Vagina (tissue), 2 donors: ENCODE data around the gene FAM169A.

Source experiments
- POLR2A ChIP-seq, 2 donors: fragments of 450-650 bp; IDR thresholded peaks; one replicate each; pipeline ENCODE4 v1.6.1; 2017; ENCODE audit warnings: antibody characterized with exemption in 2 of 2, mild to moderate bottlenecking in 2 of 2, moderate library complexity in 2 of 2
- TF ChIP-seq, protein P1 (sequence below), 3 experiments: fragments of 450-650 bp in 2 of 3; fragments of 200-600 bp in 1 of 3; sonication (generic) in 1 of 3; IDR thresholded peaks; one replicate each; pipeline ENCODE4 v1.5.1; 2017 to 2019; ENCODE audit warnings: antibody characterized with exemption in 3 of 3, mild to moderate bottlenecking in 2 of 3, moderate library complexity in 2 of 3

DNA sequence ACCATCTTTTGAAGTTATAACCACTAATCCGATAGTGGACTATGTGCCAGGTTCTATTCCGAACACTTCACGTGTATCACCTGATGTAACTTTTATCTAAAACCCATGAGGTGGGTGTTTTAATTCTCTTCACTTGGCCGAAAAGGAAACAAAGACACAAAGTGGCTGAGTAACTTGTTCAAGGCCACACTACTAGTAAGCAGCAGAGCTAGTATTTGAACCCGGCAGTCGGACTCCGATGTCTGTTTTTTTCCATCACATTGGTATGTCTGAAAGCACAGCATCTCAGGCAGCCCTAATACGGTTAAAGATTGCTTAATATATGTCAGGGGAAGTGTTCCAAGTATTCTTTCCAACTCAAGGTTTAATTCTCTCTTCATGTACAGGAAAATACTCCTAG, 16.2 kb downstream of the FAM169A start:
- TF ChIP-seq, protein P1, sequence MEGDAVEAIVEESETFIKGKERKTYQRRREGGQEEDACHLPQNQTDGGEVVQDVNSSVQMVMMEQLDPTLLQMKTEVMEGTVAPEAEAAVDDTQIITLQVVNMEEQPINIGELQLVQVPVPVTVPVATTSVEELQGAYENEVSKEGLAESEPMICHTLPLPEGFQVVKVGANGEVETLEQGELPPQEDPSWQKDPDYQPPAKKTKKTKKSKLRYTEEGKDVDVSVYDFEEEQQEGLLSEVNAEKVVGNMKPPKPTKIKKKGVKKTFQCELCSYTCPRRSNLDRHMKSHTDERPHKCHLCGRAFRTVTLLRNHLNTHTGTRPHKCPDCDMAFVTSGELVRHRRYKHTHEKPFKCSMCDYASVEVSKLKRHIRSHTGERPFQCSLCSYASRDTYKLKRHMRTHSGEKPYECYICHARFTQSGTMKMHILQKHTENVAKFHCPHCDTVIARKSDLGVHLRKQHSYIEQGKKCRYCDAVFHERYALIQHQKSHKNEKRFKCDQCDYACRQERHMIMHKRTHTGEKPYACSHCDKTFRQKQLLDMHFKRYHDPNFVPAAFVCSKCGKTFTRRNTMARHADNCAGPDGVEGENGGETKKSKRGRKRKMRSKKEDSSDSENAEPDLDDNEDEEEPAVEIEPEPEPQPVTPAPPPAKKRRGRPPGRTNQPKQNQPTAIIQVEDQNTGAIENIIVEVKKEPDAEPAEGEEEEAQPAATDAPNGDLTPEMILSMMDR (IDR thresholded peaks at IDR 0.05) = no peak
- TF ChIP-seq POLR2A (IDR thresholded peaks at IDR 0.05) = no peak
